ENCODE data around the gene KCNK5. TPM values are rescaled to one million over a fixed set of nuclear protein-coding genes. Genes with fewer than 3 reads are reported as not detected.

KCNK5 gene
- total RNA-seq, 2 donors from 2014 or later, result 26.9 to 39.6 TPM

GRCh38 chr6:39193201-39193791 lies 36.0 kb downstream of the KCNK5 start:
- no peak overlapping the region for H3K4me3 ChIP-seq
- no peaks in the 10 kb centered on the region for H3K9me3 ChIP-seq
- H3K9ac ChIP-seq (ENCODE audit: low read depth in 2 of 2, low read length in 2 of 2), result no peak overlapping the region
- TF ChIP-seq CTCF (IDR thresholded peaks at IDR 0.05), result no peak
- no peak for DNase-seq
- intact Hi-C loops (cut with DNase I), result no loop called here
- peaks cover under 1% of the 10 kb centered on the region for H3K4me1 ChIP-seq
- H3K27ac ChIP-seq, result no peak overlapping the region
- no peaks in the 10 kb centered on the region for H3K36me3 ChIP-seq
- no peaks in the 10 kb centered on the region for H3K27me3 ChIP-seq

- no peaks in the 10 kb centered on the region for H3K27me3 ChIP-seq
- no peak overlapping the region for H3K9ac ChIP-seq (ENCODE audit: low read depth in 2 of 2, low read length in 2 of 2)
- DNase-seq, result no peak
- peaks cover 4% of the 10 kb centered on the region for H3K4me1 ChIP-seq
- H3K27ac ChIP-seq, result no peak overlapping the region
- no peak for TF ChIP-seq CTCF (IDR thresholded peaks at IDR 0.05)
- no peaks in the 10 kb centered on the region for H3K36me3 ChIP-seq
- intact Hi-C loops (cut with DNase I), result no loop called here
- no peaks in the 10 kb centered on the region for H3K9me3 ChIP-seq
- H3K4me3 ChIP-seq, result no peak overlapping the region
Observed at GRCh38 chr6:39192736-39193135, 36.5 kb downstream of the KCNK5 start.

- intact Hi-C loops (cut with DNase I), result no loop called here
- Histone ChIP-seq H3K4me3 (no peak overlapping the region), H3K27me3 (no peaks in the 10 kb centered on the region), H3K27ac (no peak overlapping the region), H3K4me1 (peaks cover 11% of the 10 kb centered on the region), H3K9me3 (no peaks in the 10 kb centered on the region), H3K36me3 (no peaks in the 10 kb centered on the region), H3K9ac (ENCODE audit: low read depth in 2 of 2, low read length in 2 of 2) (no peak overlapping the region)
- TF ChIP-seq CTCF (IDR thresholded peaks at IDR 0.05), result no peak
- DNase-seq, result no peak
Observed at GRCh38 chr6:39191236-39191930, 37.9 kb downstream of the KCNK5 start.

GRCh38 chr6:39190545-39191235 lies 38.6 kb downstream of the KCNK5 start:
- H3K9ac ChIP-seq (ENCODE audit: low read depth in 2 of 2, low read length in 2 of 2), result no peak overlapping the region
- TF ChIP-seq CTCF (IDR thresholded peaks at IDR 0.05), result no peak
- intact Hi-C loops (cut with DNase I), result no loop called here
- H3K27ac ChIP-seq, result no peak overlapping the region
- H3K4me1 ChIP-seq, result peaks cover 11% of the 10 kb centered on the region
- H3K36me3 ChIP-seq, result no peaks in the 10 kb centered on the region
- H3K27me3 ChIP-seq, result no peaks in the 10 kb centered on the region
- no peaks in the 10 kb centered on the region for H3K9me3 ChIP-seq
- no peak overlapping the region for H3K4me3 ChIP-seq
- DNase-seq, result no peak

GRCh38 chr6:39189915-39190544 lies 39.2 kb downstream of the KCNK5 start:
- peak overlapping the region in 1 of 2 donors; percentile 19 for H3K9ac ChIP-seq (ENCODE audit: low read depth in 2 of 2, low read length in 2 of 2)
- peaks cover 11% of the 10 kb centered on the region for H3K4me1 ChIP-seq
- TF ChIP-seq CTCF (IDR thresholded peaks at IDR 0.05), result peak; percentile 39
- no peaks in the 10 kb centered on the region for H3K36me3 ChIP-seq
- intact Hi-C loops (cut with DNase I), result no loop called here
- H3K27ac ChIP-seq, result no peak overlapping the region
- H3K27me3 ChIP-seq, result no peaks in the 10 kb centered on the region
- no peak overlapping the region for H3K4me3 ChIP-seq
- H3K9me3 ChIP-seq, result no peaks in the 10 kb centered on the region
- DNase-seq, result peak; percentile 71
